Measurements from ENCODE around the gene SSR1. TPM values are rescaled to one million over a fixed set of nuclear protein-coding genes. Genes with fewer than 3 reads are reported as not detected.

SSR1 gene
- total RNA-seq: 83.9 and 108 TPM in 2 replicates

GRCh38 chr6:7312616-7313504 is at the start of gene SSR1:
SSR1 (minus strand) TSS chr6:7313199; CDS start chr6:7313120, 79 bp downstream.

Other genes with a start within 250 kb of the SSR1 start
- 14.9 and 18.6 TPM in 2 replicates for gene RREB1, start 205.2 kb downstream of the SSR1 start, total RNA-seq
- gene CAGE1, start 76.5 kb upstream of the SSR1 start, total RNA-seq: 0.27 TPM in 1 of 2 replicates, not detected in the other
- 9.8 and 16.9 TPM in 2 replicates for gene RIOK1, start 76.6 kb upstream of the SSR1 start, total RNA-seq
- gene DSP, start 228.5 kb upstream of the SSR1 start, total RNA-seq: 168 and 255 TPM in 2 replicates